ENCODE measurements around the gene ATAD3C. TPM values are rescaled to one million over a fixed set of nuclear protein-coding genes. Genes with fewer than 3 reads are reported as not detected.
"Not testable (repeated sequence)": the region's sequence is repeated elsewhere in the genome, so short reads cannot be mapped to it uniquely, and the experiment has no call there.

ATAD3C gene
- total and polyA plus RNA-seq, 8 donors: 0.25 to 5.2 (median 1.1) TPM; not detected in 2

GRCh38 chr1:1441002-1441888, 8.2 kb upstream of the ATAD3C start:
- peak in 1 of 3 donors; percentile 32 for TF ChIP-seq POLR2AphosphoS5 (IDR thresholded peaks at IDR 0.05)
- TF ChIP-seq POLR2A (IDR thresholded peaks at IDR 0.05): no peak
- TF ChIP-seq EP300 (IDR thresholded peaks at IDR 0.05): no peak
- peak in 6 of 7 experiments; percentile 18 to 93 (median 91) for TF ChIP-seq CTCF (IDR thresholded peaks at IDR 0.05)
- H3K27me3 ChIP-seq: peaks cover 0 to 7% (median 1%) of the 10 kb centered on the region in 3 donors
- H3K4me1 ChIP-seq: peaks cover 37 to 56% (median 44%) of the 10 kb centered on the region in 4 donors
- peaks cover 0 to 11% (median 6%) of the 10 kb centered on the region in 4 donors for H3K36me3 ChIP-seq
- 6 to 29% (median 23%) methylated on average over 11 to 29 of the region's 29 CpGs for WGBS, 5 donors
- H3K27ac ChIP-seq: peak overlapping the region in 1 of 5 donors; percentile 27
- no peak overlapping the region for H3K4me3 ChIP-seq
- peak; percentile 61 to 81 for DNase-seq
- intact Hi-C loops (cut with DNase I; ENCODE audit: low total_unique reads): no loop called here
- no peaks in the 10 kb centered on the region for H3K9me3 ChIP-seq

- no peak for DNase-seq
- peaks cover 27 to 46% (median 34%) of the 10 kb centered on the region in 4 donors for H3K4me1 ChIP-seq
- no peaks in the 10 kb centered on the region for H3K27me3 ChIP-seq
- TF ChIP-seq EP300 (IDR thresholded peaks at IDR 0.05) (no peak), POLR2A (IDR thresholded peaks at IDR 0.05) (no peak), CTCF (IDR thresholded peaks at IDR 0.05) (no peak), POLR2AphosphoS5 (IDR thresholded peaks at IDR 0.05) (no peak)
- no peak overlapping the region for H3K4me3 ChIP-seq
- 76 to 85% (median 81%) methylated on average over 25 to 32 of the region's 32 CpGs for WGBS, 5 donors
- H3K36me3 ChIP-seq: peaks cover 0 to 11% (median 6%) of the 10 kb centered on the region in 4 donors
- H3K27ac ChIP-seq: no peak overlapping the region
- intact Hi-C loops (cut with DNase I; ENCODE audit: low total_unique reads): no loop called here
- no peaks in the 10 kb centered on the region for H3K9me3 ChIP-seq
Observed at GRCh38 chr1:1442069-1442770, 7.3 kb upstream of the ATAD3C start.

GRCh38 chr1:1446631-1447030, 2.9 kb upstream of the ATAD3C start:
- intact Hi-C loops (cut with DNase I; ENCODE audit: low total_unique reads); H3K4me1 ChIP-seq; DNase-seq; H3K27ac ChIP-seq; H3K27me3 ChIP-seq; H3K4me3 ChIP-seq; H3K36me3 ChIP-seq; H3K9me3 ChIP-seq: not testable (repeated sequence)
- WGBS, 5 donors: 89 to 93% (median 92%) methylated on average over 18 to 19 of the region's 19 CpGs

GRCh38 chr1:1450616-1451015, 1.1 kb downstream of the ATAD3C start:
- H3K9me3 ChIP-seq; intact Hi-C loops (cut with DNase I; ENCODE audit: low total_unique reads); DNase-seq; H3K4me1 ChIP-seq; H3K36me3 ChIP-seq; H3K27ac ChIP-seq; H3K4me3 ChIP-seq; H3K27me3 ChIP-seq: not testable (repeated sequence)
- 60 to 82% (median 73%) methylated on average over 14 to 22 of the region's 22 CpGs for WGBS, 5 donors

GRCh38 chr1:1451696-1452364, 2.3 kb downstream of the ATAD3C start:
- H3K9me3 ChIP-seq: no peaks in the 10 kb centered on the region
- WGBS, 5 donors: 84 to 95% (median 89%) methylated on average over 22 to 26 of the region's 26 CpGs
- no peaks in the 10 kb centered on the region for H3K4me1 ChIP-seq
- H3K4me3 ChIP-seq: no peak overlapping the region
- no peak for DNase-seq
- no peaks in the 10 kb centered on the region for H3K36me3 ChIP-seq
- no peak overlapping the region for H3K27ac ChIP-seq
- TF ChIP-seq POLR2AphosphoS5 (IDR thresholded peaks at IDR 0.05): no peak
- TF ChIP-seq POLR2A (IDR thresholded peaks at IDR 0.05): no peak
- no peak for TF ChIP-seq EP300 (IDR thresholded peaks at IDR 0.05)
- TF ChIP-seq CTCF (IDR thresholded peaks at IDR 0.05): no peak
- intact Hi-C loops (cut with DNase I; ENCODE audit: low total_unique reads): no loop called here
- no peaks in the 10 kb centered on the region for H3K27me3 ChIP-seq

GRCh38 chr1:1452365-1452739, 2.9 kb downstream of the ATAD3C start:
- H3K27me3 ChIP-seq; H3K9me3 ChIP-seq; H3K27ac ChIP-seq; H3K4me3 ChIP-seq; intact Hi-C loops (cut with DNase I; ENCODE audit: low total_unique reads); H3K4me1 ChIP-seq; H3K36me3 ChIP-seq: not testable (repeated sequence)
- peak in 1 of 2 donors; percentile 16 for DNase-seq
- 64 to 78% (median 70%) methylated on average over 7 to 8 of the region's 8 CpGs for WGBS, 5 donors
